ENCODE measurements around the gene ERN1.

The ERN1 gene

DNA sequence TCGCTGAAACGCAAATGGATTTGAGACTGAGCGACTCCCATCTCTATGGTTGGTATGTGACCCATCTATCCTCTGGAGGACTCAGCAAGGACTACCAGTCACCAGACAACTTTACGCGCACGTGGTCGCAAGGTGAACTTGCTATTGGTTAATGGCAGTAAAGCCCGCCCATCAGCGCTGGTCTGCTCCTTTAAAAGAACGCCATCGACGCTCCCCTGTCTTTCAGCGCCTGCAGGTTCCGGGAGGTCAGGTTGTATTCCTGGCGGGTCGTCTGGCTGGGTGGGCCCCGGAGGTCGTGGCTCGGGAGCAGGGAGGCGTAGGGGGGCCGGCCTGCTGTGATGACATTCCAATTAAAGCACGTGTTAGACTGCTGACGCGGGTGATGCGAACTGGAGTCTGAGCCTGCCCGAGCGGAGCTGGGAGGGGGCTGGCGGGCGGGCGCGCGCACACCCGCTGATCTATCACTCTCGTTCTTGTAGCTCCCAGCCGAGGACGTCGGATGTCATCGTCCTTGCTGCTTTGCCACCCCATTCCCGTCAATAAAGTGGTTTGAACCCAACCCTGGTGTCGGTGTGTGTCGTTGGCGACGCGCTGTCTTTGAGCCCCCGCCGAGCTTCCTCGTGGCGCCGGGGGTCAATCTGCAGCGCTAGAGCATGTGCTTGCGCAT is 15.9 kb upstream of the ERN1 start:
- TF ChIP-seq, protein P1, sequence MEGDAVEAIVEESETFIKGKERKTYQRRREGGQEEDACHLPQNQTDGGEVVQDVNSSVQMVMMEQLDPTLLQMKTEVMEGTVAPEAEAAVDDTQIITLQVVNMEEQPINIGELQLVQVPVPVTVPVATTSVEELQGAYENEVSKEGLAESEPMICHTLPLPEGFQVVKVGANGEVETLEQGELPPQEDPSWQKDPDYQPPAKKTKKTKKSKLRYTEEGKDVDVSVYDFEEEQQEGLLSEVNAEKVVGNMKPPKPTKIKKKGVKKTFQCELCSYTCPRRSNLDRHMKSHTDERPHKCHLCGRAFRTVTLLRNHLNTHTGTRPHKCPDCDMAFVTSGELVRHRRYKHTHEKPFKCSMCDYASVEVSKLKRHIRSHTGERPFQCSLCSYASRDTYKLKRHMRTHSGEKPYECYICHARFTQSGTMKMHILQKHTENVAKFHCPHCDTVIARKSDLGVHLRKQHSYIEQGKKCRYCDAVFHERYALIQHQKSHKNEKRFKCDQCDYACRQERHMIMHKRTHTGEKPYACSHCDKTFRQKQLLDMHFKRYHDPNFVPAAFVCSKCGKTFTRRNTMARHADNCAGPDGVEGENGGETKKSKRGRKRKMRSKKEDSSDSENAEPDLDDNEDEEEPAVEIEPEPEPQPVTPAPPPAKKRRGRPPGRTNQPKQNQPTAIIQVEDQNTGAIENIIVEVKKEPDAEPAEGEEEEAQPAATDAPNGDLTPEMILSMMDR (IDR thresholded peaks at IDR 0.05; ENCODE audit: low read depth, low read length) = no peak
- peak; percentile 100 for DNase-seq (ENCODE audit: extremely low read depth, low read depth)

DNA sequence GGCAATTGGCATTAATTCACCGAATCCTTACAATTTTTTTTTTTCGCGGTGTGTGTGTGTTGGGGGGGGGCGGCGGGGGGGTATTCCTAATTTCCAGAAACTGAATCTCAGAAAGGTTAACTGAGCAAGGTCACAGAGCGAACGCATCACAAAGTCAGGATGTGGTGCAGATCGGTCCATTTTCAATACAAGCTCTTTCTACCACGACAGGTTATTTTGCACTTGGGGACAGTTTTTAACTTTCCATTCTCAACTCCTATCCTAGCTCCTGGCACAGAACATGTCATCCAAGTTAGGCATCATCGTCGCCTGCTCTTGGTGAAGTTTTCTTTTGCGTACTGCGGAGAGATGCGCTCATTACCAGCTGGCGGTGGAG is 15.4 kb upstream of the ERN1 start:
- TF ChIP-seq, protein P1 (IDR thresholded peaks at IDR 0.05; ENCODE audit: low read depth, low read length) = peak; percentile 3
- no peak for DNase-seq (ENCODE audit: extremely low read depth, low read depth)

DNA sequence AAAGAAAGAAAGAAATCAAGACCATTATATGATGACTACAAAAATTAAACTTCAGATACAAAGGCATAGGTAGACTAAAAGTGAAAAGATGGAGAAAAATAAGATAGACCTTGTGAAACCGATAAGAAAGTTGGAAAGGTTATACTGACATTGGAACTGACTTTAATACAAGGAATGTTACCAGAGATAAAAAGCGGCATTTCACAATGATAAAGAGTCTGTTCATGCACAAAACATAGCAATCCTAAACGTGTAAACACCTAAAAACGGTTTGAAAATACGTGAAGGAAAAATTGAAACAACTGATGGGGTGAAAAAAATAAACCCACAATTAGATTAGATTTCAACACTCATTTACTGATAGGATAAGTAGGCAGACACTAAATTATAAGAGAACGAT is 9.6 kb upstream of the ERN1 start:
- TF ChIP-seq, protein P1 (IDR thresholded peaks at IDR 0.05; ENCODE audit: low read depth, low read length) = no peak
- no peak for DNase-seq (ENCODE audit: extremely low read depth, low read depth)

DNA sequence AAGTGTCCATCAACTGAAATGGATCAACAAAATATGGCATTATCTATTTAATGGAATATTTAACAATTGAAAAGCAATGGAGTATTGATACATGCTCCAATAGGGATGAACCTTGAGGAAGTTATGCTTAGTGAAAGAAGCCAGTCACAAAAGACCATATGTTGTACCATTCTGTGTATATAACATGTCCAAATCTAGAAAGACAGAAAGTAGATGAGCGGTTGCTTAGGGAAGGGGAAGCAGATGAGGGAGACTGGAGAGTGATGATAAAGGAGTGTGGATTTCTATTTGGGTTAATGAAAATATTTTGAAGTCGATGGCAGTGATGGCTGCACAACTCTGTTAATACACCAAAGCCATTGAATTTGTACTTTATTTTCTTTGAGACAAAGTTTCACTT is 8.5 kb upstream of the ERN1 start:
- TF ChIP-seq, protein P1 (IDR thresholded peaks at IDR 0.05; ENCODE audit: low read depth, low read length) = no peak

DNA sequence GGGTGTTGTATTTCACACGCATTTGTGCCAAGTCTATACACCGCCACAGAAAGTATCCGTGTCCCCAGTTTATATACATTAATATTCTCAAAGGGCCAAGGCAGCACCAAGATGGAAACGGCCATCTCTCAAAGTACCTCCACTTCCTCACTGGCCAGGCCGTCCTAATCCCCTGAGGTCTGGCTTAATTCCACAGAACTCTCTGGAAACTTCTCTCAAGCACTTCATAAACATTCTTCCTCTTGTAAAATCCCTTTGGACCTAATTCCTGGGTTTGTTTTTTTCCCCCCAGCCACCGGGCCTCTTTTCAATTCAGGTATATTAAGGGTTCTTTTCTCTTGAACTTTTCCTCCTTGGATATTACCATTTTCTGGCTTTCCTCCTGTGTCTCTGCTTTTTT is 5.1 kb upstream of the ERN1 start:
- DNase-seq (ENCODE audit: extremely low read depth, low read depth) = no peak
- TF ChIP-seq, protein P1 (IDR thresholded peaks at IDR 0.05; ENCODE audit: low read depth, low read length) = no peak

More for the DNA sequence above, 8.5 kb upstream of the ERN1 start:
- no peak for DNase-seq (ENCODE audit: extremely low read depth, low read depth)

DNA sequence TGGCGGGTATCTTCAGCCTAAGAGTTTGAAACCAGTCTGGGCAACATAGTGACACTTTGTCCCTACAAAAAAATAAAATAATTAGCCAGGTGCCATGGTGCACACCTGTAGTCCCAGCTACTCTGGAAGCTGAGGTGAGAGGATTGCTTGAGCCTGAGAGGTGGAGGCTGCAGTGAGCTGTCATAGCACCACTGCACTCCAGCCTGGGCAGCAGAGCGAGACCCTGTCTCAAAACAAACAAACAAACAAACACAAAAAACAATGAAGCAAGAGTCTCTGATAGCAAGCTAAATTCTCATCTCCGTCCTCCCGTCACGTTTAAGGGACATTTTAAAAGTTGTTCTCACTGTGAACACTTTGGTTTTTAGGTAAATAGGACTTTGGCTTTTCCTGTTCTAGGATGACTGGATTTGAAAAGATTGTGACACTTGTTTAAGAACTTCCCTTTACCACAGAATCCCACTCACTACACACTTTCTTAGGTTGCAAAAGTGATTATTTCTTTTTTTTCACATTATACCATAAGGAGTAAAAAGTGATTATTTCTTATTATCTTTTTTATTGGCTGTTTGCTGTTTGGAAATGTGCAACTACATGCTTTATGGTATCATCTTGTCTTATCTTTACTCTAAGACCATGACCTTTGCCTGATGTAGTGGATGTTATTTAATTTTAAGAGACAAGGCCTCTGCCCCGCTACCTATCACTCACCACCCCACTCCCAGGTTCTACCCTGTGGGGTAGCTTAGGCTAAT is 4.4 kb upstream of the ERN1 start:
- no peak for DNase-seq (ENCODE audit: extremely low read depth, low read depth)
- TF ChIP-seq, protein P1 (IDR thresholded peaks at IDR 0.05; ENCODE audit: low read depth, low read length) = no peak

DNA sequence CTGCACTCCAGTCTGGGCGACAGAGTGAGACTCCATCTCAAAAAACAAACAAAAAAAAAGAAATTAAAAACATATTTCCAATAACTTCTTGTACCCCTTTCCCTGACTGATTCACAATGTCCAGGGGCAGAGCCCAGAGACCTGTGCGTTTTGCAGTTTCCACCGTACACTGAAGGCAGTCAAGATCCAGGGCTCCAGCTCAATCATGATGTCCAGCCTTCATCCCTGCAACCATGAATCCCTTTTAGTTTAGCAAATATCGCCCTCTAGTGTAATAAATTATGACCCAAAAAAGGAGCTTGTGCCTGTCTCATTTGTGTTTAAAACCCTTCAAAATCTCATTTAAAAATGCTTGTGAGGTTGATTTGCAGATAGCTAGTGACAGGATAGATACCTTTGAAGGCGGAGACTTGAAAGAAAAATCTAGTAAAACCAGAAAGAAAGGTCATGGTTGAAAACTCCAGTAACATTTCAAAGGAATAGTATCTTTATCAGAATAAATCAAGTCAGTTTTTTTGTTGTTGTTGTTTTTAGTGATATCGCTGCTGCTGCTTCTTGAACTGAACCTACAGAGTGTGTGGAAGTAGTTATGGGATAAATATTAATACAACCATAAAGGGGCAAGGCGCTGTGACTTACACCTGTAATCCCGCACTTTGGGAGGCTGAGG is 3.7 kb upstream of the ERN1 start:
- DNase-seq (ENCODE audit: extremely low read depth, low read depth) = no peak
- TF ChIP-seq, protein P1 (IDR thresholded peaks at IDR 0.05; ENCODE audit: low read depth, low read length) = peak; percentile 54
